HG03342 (cell line): Measurements from ENCODE around the gene DOCK10.

Experiments
- ATAC-seq: cut with Tn5 transposase; IDR thresholded peaks from one replicate; pipeline ENCODE4 v1.9.1; 2021; ENCODE audit warnings: mild to moderate bottlenecking, moderate library complexity; ENCODE audit not compliant: unreplicated experiment

The DOCK10 gene

DNA sequence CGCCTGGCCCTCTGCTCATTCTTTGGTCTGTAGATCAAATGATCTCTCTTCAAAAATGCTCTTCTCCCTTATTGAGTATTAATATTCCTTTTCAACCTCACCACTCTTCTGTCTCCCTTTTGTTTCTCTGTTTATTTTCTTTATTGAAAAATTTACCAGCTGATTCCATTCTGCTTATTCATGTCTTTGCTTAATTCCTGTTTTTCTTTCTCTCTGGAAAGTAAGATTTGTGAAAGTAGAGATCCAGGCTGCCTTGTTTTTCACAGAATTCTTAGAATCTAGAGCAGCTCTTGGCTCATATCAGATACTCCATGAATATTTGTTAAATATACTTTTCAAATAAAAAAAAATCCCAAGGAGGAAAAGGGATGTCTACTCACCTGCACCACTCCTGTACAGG is 157.0 kb downstream of the DOCK10 start:
- no peak for ATAC-seq

DNA sequence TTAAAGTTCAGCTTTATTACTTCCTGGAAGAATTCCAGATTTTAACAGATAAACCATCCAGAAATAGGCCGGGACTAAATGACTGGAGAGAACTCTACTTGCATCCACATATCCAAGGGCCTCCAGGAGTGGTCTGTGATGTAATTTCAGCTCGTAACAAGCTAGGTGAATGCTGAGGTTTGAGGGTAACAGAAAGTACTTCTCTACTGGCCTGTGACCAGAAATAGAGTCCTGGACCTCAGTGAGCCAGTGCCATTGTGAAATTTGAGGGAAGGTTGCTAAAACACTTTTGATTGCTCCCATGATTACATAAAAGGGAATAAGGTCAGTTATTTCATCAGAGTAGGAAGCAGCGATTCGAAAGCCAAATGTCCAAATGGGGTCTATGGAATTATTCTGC is 158.1 kb downstream of the DOCK10 start:
- no peak for ATAC-seq

DNA sequence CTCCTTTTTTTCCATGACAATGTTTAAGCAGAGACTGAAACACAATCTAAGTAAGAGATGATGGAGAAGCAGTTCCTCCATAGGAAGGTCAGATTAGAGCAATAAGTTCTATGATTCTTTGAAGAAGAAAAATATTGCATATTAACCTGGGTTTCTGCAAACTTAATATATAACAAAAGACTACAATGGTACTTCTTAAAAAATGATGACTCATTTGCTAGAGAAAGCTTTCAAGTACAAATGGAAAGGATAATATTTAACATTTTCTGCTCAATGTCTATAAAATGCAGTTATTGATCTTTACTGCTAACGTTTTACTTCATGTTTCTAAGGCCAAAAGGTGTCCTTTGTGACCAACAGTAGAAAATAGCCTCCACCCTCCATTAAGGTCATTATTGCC is 158.6 kb downstream of the DOCK10 start:
- ATAC-seq: no peak

DNA sequence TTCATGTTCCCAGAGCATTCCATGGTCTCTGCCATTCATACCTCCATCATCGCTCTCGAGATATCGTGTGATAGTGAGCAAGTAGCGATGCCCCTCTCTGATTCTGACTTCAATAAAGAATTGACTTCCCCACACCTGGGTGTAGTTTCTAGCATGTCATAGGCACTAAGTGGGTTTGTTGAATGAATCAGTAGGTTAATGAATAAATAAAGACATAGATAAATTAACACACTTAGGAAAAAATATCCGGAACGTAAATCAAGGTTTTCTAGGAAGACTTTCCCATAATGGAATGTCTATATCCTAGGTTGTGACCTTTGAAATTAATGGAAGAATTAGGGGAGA is 159.1 kb downstream of the DOCK10 start:
- ATAC-seq: no peak

DNA sequence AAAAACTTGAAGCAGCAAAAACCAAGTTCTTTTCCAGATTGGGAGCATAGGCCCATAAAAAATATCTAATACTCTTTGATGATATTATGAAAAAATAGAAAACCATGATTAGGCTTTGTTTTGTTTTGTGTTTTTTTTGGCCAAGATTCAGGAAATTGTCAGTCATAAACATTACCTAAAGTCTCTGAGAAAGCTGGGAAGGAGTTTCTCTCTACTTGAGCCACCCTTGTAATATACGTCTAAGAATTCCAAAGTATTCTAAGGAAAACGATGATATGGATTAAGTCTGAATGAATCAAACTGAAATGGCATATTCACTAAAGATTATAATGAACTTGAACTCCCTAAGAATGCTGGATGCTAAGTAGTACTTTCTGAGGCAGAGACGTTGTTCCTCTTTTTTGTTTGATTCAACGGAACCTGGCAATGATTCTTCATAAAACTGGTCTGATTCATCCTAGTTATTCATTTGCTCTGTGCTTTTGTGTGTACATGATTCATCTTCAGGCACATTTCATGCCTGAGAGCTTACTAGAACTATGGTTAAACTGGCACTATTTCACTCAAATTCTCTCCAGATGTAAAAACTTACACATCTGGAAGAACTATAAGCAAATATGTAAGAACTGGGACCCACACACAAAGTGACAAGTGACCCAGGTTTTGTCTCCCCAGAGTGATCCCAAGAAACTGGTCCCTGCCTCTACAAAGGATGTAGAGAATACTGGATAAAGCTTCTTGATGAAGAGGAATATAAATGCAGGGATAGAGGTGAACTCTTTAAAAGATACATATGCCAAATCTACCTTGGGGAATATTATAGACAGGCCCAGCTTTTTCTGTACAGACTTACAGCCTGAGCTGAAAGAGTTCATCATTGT is 159.7 kb downstream of the DOCK10 start:
- no peak for ATAC-seq

DNA sequence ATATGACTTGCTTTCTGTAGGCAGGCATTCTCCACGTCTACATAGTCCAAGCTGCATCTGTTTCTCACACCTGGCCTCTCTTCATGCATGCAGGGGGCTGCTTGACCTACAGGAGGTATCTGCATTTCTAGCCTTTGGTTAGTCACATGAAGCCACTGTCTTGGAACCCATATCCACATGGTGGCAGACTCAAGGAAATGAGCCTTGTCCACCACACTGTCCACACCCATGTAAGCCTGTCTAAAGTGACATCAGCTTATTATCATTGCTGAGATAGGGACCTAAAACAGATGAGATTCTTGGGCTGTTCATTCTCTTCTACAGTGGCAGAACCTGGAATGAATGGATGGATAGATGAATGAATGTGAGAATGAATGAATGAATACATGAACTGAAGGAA is 160.4 kb downstream of the DOCK10 start:
- no peak for ATAC-seq

DNA sequence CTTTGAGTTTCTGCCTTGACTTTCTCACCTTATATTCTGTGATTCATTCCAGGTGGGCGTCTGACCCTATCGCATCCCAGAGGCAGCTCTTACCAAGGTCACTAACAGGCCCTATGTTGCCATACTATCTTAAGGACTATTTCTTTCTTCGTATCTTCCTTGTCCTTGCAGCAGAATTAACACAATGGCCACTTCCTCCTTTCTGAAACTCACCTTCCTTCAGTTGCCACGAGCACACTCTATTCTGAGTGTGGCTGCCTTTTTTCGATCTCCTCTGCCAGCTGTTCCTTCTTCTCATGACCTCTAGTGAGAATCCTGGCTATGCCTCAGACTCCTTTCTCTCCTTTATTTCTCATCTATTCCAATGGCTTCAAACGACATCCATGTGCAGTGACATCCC is 165.7 kb downstream of the DOCK10 start:
- no peak for ATAC-seq

DNA sequence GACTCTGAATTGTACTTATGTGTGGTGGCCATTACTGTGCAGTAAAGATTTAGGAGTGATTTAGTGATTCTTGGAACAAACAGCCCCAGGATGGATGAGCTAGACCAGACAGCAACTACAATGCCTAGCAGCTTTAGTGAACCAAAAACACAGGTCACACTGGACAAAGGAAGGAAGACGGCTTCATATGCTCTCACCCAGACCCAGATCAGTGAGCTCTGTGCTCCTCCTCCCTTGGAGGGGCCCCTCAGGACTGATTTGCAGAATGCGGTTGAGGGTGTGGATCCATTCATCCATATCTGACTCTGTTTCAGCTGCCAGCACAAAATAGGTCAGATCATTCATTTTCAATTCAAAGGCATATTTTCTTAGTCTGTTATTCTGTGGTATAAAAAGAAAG is 166.4 kb downstream of the DOCK10 start:
- ATAC-seq: peak; percentile 80

DNA sequence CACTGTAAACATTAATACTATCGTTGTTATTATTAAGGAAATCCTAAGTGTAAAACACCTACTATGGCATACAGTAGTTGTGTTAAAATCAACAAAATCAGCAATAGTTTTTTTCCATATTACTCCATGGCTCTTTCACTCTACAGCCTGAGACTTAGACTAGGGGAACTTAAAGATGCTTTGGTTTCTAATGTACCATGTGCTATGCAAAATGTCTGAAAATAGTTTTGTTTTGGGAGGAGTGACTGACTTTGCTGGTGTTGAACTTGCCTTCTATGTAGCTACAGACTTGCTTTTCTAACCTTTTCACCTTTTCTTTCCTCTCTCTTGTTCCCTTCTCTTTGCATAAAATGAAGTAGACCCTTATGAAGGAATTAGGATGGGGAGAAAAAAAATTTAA is 167.1 kb downstream of the DOCK10 start:
- ATAC-seq: no peak

DNA sequence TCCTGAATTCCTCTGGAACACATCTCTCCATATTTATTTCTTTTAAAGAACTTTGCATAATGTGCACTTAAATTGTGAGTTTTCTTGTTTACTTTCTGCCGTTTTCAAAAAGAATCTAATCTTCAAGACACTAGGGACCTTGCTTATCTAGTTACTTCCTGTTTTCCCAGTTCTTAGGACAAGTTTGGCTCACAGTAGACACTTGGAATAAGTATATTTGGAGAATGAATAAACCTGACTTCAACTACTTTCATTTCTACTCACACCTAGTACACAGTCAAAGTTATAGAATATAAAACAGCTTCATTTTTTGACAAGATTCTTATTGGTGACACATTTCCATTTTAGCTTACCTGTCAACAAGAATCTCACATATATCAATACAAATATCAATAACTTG is 170.5 kb downstream of the DOCK10 start:
- ATAC-seq: no peak

DNA sequence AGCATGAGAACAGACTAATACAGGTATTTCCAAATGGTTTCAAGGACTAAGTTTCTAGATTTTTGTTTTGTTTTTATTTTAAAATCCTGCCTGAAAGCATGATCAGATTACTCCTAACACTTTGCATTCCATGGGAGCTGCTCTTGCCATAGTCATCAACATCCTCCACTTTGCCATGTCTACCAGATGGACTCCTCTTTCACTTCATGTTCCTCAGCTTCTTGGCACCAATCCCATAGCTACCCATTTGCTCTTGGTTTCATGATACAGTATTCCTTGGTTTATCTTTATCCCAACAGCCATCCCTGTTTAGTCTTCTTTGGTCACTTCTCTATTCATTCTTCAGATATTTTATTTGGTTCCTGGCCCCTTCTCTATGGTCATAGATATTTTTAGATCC is 171.9 kb downstream of the DOCK10 start:
- ATAC-seq: no peak

DNA sequence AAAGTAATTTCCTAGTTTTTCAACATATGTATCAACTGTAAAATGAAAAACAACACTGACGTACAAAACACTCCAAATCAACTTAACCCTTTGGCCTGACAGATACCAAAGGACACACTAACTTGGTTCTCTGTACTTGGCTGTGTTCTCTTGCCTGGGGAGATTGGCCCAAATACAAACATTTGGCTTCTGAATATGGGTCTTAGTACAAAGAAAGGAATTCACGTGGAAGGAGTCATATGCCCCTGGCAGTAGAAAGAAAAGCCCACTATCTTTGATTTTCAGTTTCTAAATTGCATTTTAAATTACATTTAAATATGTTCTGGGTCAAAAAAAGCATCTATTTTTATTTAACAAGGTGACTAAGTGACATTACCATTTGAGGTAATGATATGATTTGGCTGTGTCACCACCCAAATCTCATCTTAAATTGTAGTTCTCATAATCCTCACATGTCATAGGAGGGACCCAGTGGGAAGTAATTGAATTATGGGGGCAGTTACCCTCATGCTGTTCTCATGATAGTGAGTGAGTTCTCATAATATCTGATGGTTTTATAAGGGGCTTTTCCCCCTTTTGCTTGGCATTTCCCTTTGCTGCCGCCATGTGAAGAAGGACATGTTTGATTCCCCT is 172.6 kb downstream of the DOCK10 start:
- ATAC-seq: no peak

DNA sequence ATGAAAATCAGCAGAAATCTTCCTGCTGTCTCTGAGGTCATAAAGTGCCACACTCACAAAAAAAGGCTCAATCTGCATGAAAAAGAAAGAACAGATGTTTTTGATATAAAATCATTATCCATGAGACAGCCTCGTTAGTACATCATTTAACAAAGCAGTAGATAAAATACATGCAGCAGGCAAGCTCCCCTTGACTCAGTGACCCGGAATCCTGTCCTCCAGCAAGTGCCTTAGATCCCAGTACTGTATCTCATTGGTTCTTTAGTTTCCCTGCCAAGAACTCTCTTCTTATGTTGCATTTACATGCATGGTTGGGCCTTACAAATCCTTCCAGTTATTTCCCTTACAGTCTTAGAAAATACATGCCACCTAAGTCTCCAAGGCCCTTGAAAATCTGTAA is 177.3 kb downstream of the DOCK10 start:
- ATAC-seq: no peak

DNA sequence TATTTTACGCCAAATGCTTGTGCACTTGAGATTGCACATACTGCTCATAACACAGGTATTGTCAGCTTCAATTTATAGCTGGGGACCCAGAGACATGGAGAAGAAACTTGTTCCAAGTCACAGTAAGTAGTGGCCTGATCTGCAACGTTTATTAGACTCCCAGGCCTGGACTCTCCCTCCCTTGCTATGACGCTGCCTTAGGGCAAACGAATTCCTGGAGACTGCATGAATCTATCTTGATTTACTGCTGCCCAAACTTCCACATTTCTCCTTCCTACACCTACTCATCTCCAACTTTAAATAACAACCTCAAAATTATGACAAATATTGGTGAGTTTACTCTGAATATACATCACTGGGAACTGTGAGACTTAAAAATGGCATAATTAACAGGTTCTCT is 181.0 kb downstream of the DOCK10 start:
- ATAC-seq: no peak

DNA sequence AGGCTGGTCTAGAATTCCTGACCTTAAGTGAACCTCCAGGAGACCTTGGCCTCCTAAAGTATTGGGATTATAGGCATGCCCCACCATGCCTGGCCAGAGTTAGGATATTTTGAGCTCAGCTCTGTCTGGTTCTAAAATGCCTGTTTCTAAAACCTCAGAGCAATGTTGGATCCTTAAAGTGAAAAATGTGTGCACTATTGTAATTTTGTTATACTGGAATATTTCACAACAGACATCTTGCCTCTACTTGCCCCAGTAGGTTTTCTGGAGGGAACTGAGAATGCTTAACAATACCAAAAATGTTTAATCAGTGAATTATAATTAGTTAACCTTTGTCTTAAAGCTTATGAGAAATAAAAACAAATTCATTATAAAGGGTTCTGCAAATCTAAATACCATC is 181.5 kb downstream of the DOCK10 start:
- no peak for ATAC-seq

DNA sequence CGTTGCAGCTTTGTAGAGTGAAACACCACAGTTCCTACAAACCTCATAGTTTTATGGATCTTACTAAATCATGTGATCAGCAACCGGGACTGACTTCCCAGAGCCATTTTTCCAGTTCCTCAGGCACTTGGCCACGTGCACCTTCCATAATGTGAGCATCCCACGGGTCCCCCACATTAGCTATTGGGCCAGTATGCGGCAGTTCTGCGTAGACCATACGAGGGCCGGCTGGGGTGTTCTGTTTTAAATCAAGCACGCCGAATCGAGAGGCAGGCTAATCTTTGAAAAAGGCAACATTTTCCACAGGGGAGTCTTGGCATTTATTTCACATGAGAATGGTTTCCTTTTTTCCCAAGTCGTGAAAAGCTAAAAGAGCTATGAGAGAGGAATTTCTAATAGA is 190.5 kb downstream of the DOCK10 start:
- no peak for ATAC-seq

DNA sequence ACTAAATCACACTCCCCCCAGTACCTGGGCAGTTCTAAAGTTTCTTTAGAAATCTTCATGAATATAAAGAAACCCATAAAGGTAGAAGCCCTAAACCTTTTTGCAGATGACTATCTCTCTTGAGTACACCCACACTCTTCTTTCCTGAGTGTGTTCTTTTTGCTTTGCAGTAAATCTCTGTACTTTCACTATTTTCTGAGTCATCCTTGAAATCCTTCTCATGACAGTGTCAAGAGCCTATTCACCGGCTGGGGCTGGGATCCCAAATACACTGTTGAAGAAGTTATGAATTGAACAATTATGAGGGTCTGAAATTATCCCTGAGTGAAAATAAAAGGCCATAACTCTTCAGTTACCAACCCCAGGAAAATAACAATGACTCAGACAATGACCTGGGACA is 192.2 kb downstream of the DOCK10 start:
- no peak for ATAC-seq

DNA sequence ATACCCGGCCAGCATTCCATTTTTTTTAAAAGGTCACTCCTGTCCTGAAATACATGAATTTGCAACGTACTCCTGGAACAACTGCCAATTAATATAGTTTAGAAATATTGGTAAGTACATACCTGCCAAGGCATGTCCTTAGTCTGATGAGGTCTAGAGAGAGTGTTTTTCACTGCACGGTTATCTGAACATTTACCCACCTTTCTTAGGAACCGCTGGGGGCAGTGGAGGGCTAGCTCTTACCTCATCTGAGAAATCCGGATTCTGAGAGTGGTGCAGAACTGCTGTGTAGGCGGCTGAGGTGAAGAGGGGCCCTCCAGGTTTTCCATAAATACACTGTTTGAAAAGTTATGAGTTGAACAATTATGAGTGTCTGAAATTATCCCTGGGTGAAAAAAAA is 193.0 kb downstream of the DOCK10 start:
- no peak for ATAC-seq

DNA sequence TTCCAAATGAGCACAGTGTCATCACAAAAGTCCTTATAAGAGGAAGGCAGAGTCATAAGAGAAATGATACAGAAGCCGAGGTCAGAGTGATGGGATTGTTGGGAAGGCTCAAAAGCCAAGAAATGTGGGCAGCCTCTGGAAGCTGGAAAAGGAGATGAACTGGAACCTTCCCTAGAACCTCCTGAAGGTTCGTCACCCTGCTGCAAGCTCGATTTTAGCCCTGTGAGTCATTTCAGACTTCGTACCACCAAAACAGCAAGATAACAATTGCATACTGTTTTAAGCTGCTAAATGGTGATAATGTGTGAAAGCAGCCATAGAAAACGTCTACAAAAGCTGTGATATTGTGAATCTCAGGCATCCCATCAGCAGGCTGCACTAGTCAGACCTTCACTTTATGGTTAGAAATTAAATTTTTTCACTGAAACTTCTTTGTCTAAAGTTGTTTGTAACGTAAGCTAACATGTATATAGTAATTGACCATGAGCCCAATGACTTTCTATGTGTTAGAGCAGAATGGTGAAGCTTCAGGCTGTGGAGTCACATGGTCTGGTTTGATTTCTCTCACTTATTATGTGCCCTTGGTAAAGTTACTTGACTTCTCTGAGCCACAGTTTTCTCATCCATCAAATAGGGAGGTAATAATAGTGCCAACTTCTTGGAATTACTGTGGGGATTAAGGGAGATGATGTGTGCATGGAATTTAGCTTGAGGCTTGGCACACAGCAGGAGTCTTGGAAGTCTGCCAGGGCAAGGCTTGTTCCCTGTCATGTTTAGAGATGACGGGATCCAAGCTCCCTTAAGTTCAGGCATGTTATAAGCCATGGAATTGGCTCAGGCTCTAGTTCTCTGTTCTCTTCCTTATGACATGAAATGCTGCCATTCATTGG is 194.1 kb downstream of the DOCK10 start:
- ATAC-seq: no peak

DNA sequence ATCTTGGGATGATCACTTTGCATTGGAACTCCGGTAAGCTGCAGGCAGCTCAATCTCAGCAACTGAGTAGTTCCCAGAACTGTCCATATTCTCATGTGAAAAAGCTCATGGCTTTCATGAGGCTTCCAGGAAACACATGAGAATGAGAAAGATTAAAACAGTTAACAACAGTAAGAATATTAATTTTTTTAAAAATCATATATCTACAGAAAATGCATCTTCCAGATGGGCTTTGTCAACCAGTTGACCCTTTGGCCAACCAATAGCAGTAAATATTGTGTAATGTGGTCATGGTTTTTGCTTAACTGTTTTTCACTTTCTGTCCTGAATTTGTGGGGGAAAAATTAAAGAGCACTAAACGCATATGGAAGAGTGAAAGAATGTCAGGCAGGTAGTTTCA is 194.9 kb downstream of the DOCK10 start:
- ATAC-seq: no peak

DNA sequence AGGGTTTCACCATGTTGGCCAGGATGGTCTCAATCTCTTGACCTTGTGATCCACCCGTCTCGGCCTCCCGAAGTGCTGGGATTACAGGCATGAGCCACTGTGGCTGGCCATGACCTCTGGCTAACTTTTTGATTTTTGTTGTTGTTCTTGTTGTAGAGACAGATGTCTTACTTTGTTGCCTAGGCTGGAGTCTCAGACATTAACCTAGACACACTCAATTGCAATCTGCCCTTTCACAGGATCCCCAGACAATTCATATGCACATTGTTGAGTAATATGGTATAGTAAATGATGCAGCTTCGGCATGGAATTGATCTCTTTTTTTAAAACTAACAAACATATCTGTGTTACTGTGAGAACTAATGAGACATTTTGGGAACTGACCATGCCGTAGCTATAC is 195.6 kb downstream of the DOCK10 start:
- ATAC-seq: no peak

DNA sequence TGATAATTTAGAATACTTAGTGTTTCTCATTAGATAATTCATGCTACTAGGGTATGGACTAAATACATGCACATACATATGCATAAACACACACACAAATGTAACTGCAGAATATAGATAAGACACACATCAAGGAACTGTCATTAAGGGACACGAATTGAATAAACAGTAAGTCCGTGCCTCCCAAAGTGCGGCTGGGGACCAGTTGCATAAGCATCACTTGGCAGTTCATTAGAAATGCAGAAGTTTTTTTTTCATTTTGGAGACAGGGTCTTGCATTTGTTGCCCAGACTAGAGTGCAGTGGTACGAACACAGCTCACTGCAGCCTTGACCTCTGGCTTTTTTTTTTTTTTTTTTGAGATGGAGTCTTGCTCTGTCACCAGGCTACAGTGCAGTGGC is 196.1 kb downstream of the DOCK10 start:
- no peak for ATAC-seq
